LNCaP clone FGC (cell line): Measurements from ENCODE around the gene BCKDHB.

Experiments
- DNase-seq: peaks from one replicate; pipeline ENCODE4 v3.0.0-alpha.2; 2011; ENCODE audit warnings: low read depth
- H3K4me3 ChIP-seq: 2 replicates; pipeline ENCODE4 v1.5.1; 2011; ENCODE audit warnings: mild to moderate bottlenecking, low read depth, low read length, control low read depth
- CTCF ChIP-seq: IDR thresholded peaks from 2 replicates; pipeline ENCODE4 v1.5.1; 2012; ENCODE audit warnings: mild to moderate bottlenecking; ENCODE audit not compliant: control insufficient read depth, insufficient read depth; ENCODE audit errors: extremely low read depth

The BCKDHB gene

GRCh38 chr6:80356000-80356399 lies 249.5 kb downstream of the BCKDHB start:
- DNase-seq = peak; percentile 22
- no peak overlapping the region for H3K4me3 ChIP-seq
- no peak for TF ChIP-seq CTCF

GRCh38 chr6:80356545-80356944 lies 250.1 kb downstream of the BCKDHB start:
- TF ChIP-seq CTCF = no peak
- no peak for DNase-seq
- H3K4me3 ChIP-seq = no peak overlapping the region

DNA sequence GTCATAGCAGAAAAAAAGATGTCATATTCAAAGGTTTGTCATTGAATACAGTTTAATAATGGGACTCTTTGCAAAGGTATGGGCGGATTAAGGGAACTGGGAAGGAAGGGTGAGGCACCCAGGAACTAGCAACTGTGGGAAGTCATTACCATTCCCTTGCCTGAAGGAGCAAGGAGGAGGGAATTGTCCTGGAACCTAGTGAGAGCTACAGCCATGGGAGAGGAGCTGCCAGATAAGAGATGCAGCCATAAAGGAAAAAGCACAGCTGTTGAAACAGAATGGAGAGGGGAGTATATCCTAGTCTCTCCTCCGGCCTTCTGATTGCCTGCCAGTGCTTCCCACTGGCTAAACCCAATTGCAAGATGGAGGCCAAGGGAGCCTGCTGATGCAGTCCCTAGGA lies 250.6 kb downstream of the BCKDHB start:
- no peak for TF ChIP-seq CTCF
- DNase-seq = no peak
- H3K4me3 ChIP-seq = no peak overlapping the region

GRCh38 chr6:80357674-80358073 lies 251.2 kb downstream of the BCKDHB start:
- no peak for DNase-seq
- no peak for TF ChIP-seq CTCF
- no peak overlapping the region for H3K4me3 ChIP-seq

- TF ChIP-seq CTCF = no peak
- H3K4me3 ChIP-seq = no peak overlapping the region
- no peak for DNase-seq
Measured at GRCh38 chr6:80363501-80364122, 257.1 kb downstream of the BCKDHB start.

DNA sequence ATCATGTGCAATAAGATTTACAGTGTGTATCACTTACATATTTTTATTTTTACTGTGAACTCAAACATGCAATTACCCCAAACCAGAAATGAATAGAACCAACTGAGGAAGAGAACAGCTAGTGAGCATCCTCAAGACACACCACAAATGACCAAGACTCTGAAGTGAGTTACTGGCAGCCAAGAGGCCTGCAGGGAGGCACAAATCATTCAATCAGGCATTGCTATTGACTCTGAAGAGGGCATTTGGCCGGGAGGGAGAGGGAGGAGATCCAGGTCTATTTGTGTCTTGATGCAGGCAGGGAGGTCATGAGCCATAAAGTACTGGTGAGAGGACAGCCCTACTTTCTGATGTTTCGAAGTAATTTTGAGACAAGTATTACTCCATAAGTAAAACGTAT lies 257.7 kb downstream of the BCKDHB start:
- H3K4me3 ChIP-seq = no peak overlapping the region
- TF ChIP-seq CTCF = no peak
- DNase-seq = no peak

- TF ChIP-seq CTCF = no peak
- H3K4me3 ChIP-seq = no peak overlapping the region
- DNase-seq = no peak
Measured at GRCh38 chr6:80366051-80366450, 259.6 kb downstream of the BCKDHB start.
